Activated gamma-delta T cell (primary cell): Measurements from ENCODE around the gene PIK3R5.
"Not testable (repeated sequence)": the region's sequence is repeated elsewhere in the genome, so short reads cannot be mapped to it uniquely, and the experiment has no call there.

Experiments used
- DNase-seq: peaks from one replicate; lab custom pipeline; 2025; lab: John Stamatoyannopoulos, UW

Gene PIK3R5

GRCh38 chr17:8859027-8859803, 106.3 kb downstream of the PIK3R5 start:
- no peak for DNase-seq

- no peak for DNase-seq
These were observed 107.6 kb downstream of the PIK3R5 start for GRCh38 chr17:8857919-8858318.

GRCh38 chr17:8856869-8857575, 108.5 kb downstream of the PIK3R5 start:
- no peak for DNase-seq

DNA sequence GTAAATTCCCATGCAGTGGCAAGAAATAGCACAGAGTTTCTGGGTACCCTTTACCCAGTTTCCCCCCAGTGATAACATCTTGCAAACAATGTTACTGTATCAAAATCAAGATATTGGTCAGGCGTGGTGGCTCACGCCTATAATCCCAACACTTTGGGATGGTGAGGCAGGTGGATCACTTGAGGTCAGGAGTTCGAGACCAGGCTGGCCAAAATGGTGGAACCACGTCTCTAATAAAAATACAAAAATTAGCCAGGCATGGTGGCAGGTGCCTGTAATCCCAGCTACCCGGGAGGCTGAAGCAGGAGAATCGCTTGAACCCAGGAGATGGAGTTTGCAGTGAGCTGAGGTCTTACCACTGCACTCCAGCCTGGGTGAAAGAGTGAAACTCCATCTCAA, 109.3 kb downstream of the PIK3R5 start:
- DNase-seq = not testable (repeated sequence)

GRCh38 chr17:8855477-8856204, 109.9 kb downstream of the PIK3R5 start:
- DNase-seq = no peak

- DNase-seq = no peak
These were observed 113.9 kb downstream of the PIK3R5 start for GRCh38 chr17:8851600-8851999.

- no peak for DNase-seq
These were observed 116.0 kb downstream of the PIK3R5 start for GRCh38 chr17:8849311-8850041.

DNA sequence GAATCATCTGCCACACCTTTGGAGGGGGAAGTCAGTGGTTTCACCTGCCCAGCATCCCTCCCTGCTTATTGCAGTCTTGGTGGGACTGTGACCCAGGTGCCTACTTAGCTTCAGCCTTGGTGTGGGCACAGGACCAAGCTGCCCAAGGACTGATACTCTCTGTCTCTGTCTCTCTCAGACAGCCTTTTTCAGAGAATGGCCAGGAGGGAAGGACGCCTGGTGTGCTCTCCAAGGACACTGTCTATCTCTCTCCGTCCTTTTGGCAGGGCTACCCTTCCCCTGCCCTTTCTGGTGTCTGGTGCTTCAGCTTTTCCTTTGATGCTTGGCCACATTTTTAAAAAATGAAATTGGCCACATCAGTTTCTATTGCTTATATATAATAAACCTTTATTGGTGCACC, 117.6 kb downstream of the PIK3R5 start:
- DNase-seq = no peak

GRCh38 chr17:8846768-8847211, 118.7 kb downstream of the PIK3R5 start:
- no peak for DNase-seq

DNA sequence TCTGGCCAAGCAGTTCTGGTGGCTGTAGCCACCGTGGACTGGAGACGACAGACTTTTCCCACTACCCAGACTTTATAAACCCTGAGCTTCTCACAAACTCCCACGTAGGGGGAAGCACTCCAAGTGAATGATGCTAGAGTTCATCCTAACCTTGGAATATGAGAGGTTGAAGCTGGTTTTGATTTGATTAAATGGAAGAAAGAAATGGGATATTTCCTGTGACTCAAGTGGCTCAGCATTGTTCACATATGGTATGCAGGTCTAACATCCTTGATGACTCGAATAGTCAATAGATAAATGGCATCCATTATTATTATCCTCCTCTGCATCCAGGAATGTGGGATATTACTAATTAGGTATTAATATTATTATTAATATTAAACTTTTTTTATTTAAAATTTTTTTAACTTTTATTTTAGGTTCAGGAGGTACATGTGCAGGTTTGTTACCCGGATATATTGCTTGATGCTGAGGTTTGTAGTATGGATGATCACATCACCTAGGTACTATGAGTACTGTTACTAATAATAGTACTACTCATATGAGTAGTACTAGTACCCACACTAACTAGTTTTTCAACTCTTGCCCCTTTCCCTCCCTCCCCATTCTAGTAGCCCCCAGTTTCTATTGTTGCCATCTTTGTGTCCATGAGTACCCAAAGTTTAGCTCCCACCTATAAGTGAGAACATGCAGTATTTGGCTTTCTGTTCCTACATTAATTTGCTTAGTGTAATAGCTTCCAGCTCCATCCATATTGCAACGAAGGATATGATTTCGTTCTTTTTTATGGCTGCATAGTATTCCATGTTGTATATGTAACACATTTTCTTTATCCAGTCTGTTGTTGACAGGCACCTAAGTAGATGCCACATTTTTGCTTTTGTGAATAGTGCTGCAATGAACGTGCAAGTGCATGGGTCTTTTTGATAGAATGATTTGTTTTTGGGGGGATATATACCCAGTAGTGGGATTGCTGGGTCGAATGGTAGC, 121.0 kb downstream of the PIK3R5 start:
- no peak for DNase-seq

- no peak for DNase-seq
These were observed 122.2 kb downstream of the PIK3R5 start for GRCh38 chr17:8843344-8843743.

DNA sequence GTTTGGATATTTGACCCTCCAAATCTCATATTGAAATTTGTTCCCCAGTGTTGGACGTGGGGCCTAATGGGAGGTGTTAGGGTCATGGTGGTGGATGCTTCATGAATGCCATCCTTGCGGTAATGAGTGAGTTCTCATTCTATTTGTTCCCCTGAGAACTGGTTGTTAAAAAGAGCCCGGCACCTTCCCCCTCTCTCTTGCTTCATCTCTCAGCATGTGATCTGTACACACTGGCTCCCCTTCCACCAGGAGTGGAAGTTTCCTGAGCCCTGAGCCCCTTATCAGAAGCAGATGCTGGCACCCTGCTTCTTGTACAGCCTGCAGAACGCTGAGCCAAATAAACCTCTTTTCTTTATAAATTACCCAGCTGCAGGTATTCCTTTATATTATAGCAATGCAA, 123.7 kb downstream of the PIK3R5 start:
- no peak for DNase-seq

GRCh38 chr17:8839410-8839935, 126.0 kb downstream of the PIK3R5 start:
- no peak for DNase-seq

DNA sequence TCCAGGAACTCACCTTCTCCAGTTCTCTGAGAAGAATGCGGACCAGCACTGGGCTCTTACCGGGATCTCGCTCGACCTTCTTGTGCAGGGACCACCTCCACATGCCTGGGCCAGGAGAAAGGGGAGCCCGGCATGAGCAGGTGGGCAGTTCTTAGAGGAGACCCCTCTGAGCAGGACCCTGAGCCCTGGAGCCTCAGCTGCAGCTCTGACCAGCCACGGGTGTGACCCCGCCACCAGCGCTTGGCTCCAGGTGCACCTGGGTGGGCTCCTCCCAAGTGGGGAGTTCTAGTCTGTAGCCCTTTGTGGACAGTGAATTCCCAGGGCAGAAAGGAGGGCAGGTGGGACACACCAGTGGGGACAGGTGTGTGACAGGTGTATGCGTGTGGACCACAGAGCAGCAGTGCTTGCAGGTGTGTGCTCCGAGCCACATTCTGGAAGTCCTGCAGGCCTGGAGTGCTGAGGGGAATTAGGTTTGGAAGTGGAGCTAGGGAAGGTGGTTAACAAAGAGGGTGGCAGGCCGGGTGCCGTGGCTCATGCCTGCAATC, 126.9 kb downstream of the PIK3R5 start:
- DNase-seq = no peak

- no peak for DNase-seq
These were observed 127.9 kb downstream of the PIK3R5 start for GRCh38 chr17:8837563-8838075.

DNA sequence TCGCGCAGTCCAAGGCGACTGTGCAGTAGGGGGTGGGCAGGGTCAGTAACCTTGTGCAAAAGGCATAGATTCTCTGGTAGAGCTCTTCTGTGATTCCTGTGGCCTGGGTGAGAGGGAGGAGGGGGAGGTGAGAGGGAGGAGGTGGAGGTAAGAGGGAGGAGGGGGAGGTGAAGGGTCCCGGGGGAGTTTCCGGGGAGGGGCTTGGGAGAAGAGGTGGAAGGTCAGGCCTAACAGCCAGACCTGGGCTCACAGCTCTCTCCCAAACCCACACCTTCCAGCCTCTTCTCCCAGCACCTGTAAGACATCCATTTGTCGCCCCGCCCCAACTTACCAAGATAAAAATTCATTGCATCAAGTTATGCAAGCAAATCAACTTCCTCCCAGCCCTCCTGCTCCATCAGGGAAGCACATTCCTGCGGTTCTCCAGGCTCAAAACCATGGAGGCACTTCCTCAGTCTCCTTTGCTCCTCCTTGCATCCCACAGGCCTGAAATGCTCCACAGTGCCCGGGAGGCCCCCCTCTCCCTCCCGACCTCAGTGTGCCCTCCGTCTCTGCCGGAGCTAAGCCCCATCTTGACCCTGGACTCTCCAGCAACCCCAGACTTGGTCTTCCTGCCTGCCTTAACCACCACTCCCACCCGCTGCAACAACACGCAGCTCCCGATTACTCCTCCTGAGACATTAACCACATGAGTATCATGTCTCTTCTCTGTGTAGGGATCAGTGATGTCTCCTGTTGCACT, 128.5 kb downstream of the PIK3R5 start:
- no peak for DNase-seq

GRCh38 chr17:8835631-8836364, 129.7 kb downstream of the PIK3R5 start:
- no peak for DNase-seq

DNA sequence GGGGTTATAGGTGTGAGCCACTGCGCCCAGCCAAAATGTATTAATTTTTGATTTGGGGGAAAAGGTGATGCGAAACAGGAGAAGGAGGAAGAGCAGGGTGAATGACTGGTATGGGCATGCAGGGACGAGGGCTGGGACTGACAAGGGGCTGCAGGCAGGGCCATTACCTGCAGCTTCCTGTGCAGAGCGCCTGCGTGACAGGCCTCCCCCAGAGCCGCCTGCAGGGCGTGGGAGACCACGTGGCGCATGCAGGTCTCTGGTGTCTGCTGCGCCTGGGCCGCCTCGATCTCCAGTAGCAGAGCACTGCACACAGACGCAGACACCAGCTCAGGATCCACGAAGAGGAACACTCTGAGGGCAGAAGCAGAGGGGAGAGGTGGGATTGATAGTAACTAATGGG, 130.4 kb downstream of the PIK3R5 start:
- no peak for DNase-seq
